ENCODE results near the gene HOTAIR.

HOTAIR gene

DNA sequence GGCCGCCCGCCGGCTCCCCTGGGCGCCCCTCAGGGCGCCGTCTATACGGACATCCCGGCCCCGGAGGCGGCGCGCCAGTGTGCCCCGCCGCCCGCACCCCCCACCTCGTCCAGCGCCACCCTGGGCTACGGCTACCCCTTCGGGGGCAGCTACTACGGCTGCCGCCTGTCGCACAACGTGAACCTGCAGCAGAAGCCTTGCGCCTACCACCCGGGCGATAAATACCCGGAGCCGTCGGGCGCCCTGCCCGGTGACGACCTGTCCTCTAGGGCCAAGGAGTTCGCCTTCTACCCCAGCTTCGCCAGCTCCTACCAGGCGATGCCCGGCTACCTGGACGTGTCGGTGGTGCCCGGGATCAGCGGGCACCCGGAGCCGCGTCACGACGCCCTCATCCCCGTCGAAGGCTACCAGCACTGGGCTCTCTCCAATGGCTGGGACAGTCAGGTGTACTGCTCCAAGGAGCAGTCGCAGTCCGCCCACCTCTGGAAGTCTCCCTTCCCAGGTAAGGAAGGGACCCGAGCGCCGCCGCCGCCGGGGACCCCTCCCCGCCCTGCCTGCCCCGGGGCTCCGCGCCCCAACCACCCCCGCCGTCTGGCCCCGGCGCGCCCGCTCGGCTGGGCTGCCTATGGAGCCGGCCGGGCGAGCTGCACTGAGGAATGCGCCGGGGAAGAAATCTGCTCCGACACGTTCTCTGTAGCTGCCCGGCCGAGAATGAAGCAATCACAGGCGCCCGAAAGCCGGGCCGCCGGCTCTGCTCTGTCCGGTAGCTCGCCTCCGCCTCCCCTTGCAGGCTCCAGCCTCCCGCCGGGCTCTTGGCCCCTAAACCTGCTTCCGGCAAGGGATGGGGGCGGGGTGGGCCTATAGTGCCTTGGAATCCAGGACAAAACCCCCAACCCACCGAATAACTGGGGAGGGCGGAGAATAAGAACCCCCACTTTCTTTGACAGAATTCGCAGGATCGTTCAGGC lies 35.3 kb downstream of the HOTAIR start:
- no peak for DNase-seq

DNA sequence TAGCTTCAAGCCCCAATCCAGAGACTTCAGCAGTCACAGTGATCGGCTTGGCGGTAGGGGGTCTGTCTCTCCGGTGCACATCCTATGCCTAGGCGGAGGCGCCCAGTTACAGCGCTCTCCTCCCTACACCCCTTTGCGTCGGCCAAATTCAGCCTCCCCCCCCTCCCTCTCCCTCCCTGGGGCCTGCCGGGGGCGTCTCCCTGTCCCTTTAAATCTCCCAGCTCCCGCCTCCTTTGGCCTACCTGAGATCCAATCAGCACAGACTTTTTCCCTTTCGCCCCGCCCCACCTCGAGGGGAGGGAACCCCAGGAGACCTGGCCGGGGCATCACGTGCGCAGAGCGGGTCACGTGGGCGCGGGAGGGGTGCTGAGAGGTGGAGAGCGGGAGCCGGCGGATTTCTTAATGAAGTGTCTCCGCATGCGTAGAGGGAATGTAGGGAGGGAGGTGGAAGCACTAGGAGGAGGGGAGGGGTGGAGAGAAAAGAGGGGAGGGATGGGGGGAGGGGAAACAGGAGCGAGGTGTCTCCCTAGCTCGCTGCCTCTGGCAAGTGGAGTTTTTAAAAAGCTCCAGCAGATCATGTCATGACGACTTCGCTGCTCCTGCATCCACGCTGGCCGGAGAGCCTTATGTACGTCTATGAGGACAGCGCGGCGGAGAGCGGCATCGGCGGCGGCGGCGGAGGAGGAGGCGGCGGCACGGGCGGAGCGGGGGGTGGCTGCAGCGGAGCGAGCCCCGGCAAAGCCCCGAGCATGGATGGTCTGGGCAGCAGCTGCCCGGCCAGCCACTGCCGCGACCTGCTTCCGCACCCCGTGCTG lies 36.2 kb downstream of the HOTAIR start, which contains the start of gene HOXC13:
TSS of gene HOXC13 (plus strand) at position 506 of the 815 bp plus-strand sequence. CDS start at position 582, 76 bp downstream.
- DNase-seq, result peak; percentile 97

DNA sequence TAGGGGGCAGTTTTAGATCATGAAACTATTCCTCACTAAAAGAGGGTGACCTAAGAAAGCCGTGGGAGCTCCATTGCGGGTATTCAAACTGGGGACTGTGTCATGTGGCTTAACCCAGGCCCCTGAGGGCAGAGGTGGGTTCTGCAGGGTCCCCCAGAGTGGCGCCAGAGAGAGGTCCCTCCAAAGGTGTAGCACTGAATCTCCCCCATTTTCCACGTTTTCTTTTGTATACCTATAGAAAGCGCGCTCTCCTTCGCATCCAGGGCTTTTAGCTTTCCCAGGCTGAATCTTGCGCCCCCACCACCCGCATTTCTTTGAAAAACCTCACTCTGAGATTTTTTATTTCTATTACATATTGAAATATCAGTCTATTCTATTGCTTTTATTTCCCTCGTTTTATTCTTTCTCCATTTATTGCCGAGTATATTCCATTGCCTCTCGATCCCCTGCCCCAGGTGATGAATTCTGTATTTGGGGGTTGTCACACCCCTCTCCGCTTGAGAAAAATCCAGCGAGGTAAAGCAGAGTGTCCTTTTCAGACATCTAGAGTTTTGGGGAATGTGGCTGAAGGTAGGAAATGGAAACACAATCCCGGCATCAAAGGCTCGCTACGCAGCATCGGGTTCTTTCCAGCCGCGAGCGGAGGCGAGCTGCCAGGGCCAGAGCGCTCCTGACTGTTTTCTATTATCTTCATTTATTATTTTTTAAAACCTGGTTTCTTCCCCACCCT lies 37.0 kb downstream of the HOTAIR start:
- DNase-seq, result no peak

DNA sequence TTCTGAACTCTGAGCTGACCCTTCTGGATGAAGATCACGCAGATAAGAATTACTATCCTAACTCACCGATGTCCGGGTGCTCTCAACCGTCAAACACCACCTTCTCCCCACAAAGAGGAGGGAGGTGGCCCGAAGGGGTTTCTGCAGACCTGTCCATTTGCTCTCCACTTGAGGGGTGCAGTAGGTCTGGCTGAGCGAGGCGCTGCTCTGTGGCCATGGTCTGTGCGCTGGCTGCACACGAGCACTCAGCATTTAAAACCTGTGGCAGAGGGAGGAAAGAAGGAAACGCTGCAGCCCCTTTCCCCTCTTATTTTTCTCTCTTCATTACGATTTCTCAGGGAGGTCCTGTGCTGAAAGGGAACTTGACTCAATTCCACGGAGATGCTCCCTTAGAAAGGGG lies 37.7 kb downstream of the HOTAIR start:
- no peak for DNase-seq

DNA sequence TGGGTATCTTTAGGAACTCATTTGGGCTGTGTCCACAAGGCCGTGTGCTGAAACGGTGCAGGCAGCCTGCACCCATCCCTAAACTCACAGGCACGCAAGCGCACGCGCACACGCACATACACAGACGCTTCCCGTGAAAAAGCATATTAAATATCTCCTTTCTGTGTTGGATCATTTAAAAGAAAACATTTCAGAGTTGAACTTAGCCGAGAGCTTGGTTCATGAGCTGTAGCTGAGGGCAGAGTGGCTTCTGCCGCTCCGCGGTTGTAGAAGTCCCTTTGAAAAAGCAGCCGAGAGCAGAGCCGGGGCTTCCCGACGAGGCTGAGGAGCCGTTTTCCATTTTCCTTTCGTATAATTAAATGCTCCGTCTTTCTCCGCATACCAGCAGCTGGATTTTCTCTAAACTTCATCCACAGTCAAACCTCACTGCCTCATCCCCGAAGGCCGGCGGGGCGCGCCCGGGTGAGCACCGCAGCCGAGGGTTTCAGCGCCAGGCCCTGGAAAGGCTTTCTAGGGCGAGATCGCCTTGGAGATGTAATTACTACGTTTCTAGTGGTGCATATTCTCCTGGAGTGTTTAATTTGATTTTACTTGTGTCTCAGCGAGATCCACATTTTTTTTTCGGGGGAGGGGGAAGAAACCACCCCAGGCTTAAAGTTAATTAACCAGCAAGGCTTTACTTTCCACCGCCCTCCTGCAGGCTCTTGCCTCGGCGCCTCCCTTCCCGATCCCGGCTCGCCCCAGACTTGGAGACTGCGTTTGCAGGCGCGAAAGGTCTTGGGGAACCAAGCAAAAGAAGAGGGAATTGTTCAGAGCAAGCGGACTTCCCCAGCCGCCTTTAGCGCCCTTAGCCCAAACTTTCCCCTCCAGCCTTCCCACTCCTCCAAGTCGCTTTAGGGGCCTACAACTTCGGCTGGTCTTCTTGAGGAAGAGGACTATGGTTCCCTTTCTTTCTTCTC lies 39.1 kb downstream of the HOTAIR start:
- no peak for DNase-seq

DNA sequence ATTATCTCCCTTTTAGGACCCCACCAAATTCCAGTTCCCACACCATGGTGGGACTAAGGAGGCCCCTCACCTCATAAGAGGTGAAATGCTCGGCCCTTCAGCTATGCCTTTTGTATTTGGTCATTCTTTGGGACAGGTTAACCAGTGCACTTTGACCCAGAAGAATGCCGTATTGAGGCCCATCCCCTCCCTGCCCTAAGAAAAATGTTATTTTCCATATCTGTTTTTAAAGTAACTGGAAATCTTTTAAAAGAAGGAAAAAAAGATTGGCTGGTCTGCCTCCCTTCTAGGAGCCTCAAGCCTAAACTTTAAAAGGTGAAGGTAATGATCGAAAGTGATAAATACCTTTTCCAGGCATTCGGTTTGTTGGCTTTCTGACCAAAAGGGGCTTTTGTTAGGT lies 41.8 kb downstream of the HOTAIR start:
- no peak for DNase-seq

DNA sequence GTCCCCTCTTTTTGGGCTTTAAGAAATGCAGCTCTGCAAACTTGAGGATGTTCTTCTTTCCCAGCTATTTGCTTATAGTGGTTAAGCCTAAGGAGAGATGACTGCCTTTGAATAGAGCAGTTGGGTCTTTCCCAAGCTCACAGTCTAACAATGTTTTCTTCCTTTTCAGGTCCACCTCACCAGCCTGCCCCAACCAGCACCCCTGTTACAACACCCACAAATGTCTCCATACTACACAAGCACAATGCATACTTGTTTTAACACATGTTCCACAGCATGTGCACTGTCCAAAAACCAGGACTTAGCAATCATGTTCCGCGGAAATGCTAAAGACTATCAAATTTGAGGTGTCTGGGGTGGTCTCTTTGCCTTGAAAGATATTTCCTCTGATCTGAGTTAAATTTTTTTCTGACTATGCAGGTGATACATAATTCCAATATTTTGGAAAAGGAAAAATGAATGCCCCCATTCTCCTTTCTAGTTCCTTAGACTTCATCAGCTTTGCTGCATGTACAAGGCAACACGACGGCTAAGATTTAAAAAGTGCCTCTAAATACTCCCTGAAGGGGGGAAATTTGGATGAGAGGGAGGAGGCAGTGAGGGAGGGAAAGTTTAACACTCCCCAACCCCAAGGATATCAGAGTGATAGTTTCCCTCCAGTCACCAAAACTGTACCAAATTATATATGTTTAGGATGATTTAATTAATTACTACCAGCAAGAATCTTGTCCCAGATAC lies 42.7 kb downstream of the HOTAIR start:
- DNase-seq, result no peak

DNA sequence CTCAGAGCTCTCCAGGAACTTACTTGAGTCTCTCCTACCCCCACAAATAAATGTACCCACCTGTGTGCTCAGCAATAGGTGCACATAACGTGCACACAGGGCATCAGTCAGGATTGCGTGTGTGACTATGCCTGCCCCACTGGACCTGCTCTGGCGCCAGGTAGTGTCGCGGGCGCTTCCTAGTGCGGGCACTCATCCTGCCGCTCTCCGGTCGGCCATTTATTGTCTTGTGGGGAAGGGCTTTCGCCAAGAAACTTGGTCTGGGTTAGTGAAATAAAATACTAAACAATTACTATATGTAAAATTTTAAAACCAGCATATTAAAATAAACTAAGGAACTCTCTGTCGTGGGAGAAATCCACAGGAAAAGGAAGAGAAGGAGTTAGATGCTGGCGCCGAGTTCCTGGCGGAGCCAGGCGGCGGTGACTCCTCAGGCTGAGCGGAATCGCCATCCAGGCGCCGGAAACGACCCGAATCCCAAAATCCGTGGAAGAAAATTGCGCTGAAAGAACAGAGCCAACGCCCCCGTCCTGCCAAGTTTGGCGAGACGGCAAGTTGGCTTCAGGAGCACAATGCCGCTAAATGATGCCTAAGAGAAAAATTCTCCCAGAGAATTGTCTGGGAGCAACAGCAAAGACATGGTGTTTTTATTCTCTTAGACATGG lies 44.0 kb downstream of the HOTAIR start:
- DNase-seq, result no peak

DNA sequence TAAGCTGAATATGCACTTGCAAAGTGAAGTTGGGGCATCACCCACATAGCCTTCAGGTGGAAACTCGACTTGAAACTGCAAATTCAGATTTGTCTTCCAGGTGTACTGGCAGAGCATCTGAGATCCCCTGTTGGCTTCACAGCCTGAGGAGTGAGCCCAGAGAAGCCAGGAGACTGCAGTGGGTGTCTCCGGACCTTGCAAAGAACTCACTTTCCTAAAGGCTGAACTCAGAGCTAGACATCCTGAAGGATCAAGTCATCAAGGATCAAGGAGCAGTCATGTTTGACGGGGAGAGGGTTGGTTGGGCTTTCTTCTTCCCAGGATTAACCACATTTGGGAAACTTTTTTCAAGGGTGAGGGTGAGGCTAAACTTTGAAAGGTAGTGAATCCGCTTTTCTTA lies 45.2 kb downstream of the HOTAIR start:
- DNase-seq, result no peak

DNA sequence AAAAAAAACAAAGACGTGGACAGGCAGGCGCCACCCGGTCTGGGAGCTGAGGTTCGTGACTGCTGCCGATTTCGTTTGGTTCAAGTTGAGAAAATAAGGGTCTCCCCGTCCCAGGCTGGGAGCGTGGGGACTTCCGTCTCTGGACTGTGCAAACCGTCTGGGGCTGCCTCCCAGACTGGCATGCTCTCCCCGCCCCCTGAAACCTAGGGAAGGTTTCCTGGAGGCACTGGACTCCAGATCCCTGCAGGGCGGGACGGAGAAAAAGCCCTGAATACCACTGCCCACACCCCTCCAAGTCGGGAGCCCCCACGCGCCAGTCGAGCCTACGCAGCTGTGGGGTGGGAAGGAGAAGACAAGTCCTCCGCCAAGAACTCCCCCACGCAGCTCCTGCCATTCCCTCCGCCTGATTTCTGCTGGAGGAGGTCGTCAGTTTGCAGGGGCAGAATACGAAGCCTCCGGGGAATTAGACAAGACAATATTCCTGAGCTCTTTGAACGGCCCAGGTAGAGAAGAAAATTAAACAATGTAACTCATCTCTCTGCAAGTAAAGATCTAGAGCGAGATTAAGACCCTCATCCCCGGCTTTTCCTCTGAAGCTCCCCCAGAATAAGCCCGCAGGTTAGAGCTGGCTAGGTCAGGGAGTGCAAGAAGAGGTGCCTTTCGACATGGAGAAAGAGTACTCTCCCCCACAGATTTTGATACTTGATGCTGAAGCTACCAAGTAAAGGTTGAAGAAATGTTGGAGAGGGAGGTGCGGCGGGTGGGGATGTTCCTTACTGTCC lies 46.5 kb downstream of the HOTAIR start:
- no peak for DNase-seq

DNA sequence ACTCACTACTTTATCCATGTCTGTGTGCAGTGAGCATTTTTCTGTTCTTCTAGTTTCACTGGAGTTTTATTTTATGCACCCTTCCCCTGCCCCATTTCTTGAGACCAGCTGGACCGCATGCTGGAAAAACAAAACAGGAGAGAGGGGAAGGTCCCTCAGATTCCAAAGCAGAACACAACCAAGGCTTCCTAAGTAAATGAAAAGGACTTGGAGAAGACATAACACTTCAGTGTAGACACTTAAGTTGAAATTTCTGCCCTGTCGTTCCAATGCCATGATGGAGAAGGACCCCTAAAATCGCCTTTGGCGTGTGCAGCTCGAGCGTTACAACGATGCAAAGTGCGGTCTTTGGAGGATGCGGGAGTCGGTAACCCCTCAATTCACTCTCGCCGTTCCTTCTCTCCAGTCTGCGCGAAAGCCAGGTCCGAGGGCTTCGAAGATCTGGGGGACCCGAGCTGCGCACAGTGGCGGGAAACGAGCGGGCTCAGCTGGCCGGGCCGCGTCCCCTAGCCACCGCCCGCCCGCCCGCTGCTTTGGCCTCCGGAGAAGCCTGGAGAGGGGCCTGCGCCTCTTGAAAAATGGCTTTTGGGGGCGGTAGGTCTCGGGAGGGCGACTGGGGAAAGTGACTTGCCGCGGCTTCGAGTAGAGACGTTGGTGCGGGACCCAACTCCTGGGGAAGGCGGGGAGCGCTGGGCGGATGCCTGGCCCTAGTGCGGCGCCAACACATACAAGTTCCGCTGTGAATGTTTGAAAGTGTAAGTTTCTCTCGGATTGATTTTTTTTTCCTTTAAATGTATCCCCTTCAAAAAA lies 47.3 kb downstream of the HOTAIR start:
- no peak for DNase-seq

DNA sequence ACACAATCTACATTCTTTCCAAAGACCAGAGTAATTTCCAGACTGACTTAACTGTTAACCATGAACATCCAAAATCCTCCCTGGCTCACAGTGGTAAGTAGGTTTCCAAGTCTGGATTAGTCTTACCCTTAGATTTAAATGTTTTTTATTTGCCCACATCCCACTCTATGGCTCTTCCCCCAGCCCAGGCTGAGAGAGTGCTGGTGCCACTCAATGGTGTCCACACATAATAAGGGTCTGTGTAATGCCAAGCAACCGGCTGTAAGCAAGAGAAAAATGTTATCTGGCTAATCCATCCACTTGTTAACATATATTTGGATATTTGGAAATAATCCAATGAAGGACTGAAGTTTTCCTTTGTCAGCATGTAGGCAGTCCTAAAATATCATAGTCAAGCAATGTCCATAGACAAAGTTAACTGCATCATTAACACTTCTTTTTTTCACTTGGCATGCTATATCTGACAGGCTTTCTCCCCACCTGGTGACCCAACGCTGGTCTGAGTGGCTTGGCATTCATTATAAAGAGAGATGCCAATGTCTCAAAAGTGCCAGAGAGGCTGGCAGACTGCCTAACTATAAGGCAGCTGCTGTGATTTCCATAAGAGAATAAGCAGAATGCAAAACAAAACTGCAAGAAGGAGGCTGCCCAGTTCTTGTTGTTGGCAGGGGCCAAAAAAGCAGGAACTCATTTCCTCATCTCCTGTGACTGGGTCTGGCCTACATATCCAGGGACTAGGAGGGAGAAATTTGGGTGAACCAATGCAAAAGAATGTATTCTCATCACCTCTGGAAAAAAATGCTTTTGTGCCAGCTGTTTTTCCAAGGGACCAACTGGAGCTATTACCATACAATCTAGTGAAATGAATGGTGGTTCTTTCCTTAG lies 50.0 kb downstream of the HOTAIR start:
- DNase-seq, result no peak

DNA sequence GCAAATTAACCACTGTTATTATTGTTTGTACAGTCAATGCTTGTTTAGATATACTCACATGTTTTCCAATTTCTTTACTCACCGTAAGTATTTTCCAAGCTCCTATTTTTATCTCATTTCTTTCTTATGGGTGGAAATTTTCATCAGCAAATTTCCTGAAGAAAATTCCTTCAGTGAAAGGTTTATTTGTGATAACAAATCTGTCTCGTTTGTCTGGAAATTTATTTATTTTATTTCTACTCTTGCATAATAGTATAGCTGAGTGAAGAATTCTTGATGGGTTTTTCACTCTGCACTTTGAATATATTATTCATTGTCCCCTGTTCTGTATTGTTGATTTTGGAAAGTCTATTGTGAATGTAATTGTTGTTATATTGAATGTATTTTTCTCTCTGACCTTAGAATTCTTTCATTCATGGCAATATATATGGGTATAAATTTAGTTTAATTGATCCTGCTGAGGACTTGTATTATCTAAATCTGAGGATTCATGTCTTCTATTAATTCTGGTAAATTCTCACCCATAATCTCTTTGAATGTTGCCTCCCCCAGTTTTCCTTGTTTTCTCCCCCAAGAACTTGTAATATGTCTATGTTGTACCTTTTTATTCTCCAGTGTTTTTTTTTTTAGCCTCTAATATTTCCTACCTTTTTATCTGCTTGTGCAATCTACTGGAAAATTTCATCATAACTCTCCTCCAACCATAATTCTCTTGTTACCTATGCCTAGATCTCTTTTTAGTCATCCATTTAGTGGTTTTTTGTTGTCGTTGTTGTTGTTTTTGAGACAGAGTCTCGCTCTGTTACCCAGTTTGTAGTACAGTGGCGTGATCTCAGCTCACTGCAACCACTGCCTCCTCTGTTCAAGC lies 57.7 kb downstream of the HOTAIR start:
- DNase-seq, result no peak
